Measurements from ENCODE around the gene PPM1G.
A peak's percentile ranks its signal among the peaks of the same experiment; 100 is the strongest.

The PPM1G gene

DNA sequence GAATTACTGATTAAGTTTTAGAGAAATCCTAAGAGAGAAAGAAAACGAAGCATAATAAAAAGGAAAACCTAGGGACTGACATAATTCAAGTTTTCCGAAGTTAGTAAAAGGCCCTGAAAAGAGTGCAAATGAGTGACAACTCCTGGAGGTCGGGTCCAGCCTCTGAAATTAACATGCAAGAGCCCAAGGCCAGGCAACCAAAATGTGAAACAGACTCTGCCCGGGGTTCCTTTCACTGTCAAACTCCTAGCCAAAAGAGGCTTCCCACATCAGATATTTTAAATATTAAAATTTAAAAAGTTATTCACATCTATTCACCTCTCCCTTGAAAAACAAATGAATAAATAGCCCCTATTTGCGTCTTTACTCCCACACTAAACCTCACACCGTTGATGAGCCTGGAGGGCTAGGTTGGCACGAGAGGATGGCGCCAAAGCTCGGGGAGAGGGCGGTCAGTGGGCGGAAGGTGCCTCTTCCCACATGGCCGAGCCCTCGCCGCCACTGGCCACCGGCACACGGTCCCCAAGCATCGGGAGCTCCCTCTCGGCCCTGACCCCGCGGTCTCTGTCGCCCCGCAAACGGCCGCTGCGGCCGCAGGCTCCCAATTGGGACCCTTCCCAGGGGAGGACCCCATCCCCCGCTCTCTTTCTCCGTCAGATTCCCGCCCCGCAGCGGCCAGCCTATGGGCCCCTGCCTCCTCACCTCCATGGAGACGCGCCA is 630 bp downstream of the PPM1G start:
- no peak for DNase-seq

- peak; percentile 79 for DNase-seq
Measured at GRCh38 chr2:27407798-27408491, 1.4 kb downstream of the PPM1G start.

- DNase-seq: no peak
Measured at GRCh38 chr2:27400348-27401135, 8.8 kb downstream of the PPM1G start.

GRCh38 chr2:27398962-27399361 is 10.4 kb downstream of the PPM1G start:
- DNase-seq: no peak

- DNase-seq: no peak
Measured at GRCh38 chr2:27393225-27393624, 16.2 kb downstream of the PPM1G start.

DNA sequence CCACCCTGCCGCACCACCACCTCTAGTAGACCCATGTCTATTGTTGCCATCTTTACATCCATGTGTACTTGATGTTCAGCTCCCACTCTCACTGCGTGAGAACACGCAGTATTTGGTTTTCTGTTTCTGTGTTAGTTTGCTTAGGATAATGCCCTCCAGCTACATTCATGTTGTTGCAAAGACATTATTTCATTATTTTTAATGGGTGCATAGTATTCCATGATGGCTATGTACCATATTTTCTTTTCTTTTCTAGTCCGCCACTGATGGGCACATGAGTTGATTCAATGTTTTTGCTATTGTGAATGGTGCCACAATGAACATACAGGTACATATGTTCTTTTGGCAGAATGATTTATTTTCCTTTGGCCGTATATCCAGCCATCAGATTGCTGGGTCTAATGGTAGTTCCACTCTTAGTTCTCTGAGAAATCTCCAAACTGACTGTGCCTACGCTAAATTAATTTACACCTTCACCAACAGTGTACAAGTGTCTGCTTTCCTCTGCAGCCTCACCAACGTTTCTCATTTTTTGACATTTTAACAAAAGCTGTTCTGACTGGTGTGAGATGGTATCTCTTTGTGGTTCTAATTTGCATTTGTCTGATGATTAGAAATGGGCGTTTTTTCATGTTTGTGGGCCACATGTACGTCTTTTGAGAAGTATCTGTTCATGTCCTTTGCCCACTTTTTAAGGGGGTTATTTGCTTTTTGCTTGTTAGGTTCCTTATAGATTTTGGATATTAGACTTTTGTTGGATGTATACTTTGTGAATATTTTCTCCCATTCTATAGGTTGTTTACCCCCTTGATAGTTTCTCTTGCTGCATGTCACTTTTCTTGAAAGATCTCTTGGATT is 18.3 kb downstream of the PPM1G start:
- no peak for DNase-seq

- DNase-seq: no peak
Measured at GRCh38 chr2:27381577-27382181, 27.7 kb downstream of the PPM1G start.

DNA sequence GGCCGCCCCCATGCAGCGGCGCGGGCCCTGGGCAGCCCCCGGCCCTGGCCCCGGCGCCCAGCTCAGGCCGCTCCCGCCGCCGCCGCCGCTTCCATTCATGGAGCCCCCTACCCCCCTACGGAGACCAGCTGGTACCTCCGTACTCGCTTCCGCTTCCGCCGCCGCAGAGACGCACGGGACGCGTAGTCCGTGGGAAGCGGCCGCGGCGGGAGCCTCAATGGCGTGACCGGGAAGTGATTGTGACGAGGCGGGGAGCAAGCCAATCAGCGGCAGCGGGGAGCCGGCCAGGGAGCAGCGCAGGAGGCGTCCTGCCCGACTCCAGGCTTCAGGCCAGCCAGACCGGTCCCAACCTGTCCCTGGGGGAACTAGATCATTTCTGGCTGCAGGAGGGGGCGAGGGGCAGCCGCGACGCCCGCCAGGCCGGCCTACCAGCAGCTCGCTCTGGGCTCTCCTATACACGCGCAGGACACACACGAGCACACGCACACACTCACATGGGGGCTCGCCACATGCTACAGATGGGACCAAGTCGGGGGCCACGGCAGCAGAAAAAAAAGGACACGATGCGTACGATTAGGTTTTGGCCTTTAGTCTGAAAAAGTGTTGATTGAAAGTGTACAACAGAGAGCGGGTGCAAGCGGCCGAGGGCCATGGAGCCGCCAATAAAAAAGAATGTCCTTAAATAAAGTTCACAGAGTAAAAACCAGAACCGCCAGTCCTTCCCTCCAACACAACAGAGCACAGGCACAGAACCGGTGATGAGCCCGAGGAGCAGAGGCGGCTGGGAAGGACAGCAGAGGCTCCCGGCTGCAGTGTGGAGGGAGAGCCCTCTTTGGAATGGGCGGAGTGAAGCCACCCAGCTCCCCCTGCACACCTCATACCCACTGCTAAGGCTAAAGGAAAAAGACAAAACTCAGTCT is 28.5 kb downstream of the PPM1G start, which contains the start of gene ZNF513:
TSS of gene ZNF513 (minus strand) at position 109 of the 920 bp plus-strand sequence. CDS start 208 bp downstream, outside the sequence.
- DNase-seq: peak; percentile 94

GRCh38 chr2:27379836-27380625 is 29.4 kb downstream of the PPM1G start:
- peak; percentile 29 for DNase-seq

- no peak for DNase-seq
Measured at GRCh38 chr2:27379383-27379835, 30.0 kb downstream of the PPM1G start.

DNA sequence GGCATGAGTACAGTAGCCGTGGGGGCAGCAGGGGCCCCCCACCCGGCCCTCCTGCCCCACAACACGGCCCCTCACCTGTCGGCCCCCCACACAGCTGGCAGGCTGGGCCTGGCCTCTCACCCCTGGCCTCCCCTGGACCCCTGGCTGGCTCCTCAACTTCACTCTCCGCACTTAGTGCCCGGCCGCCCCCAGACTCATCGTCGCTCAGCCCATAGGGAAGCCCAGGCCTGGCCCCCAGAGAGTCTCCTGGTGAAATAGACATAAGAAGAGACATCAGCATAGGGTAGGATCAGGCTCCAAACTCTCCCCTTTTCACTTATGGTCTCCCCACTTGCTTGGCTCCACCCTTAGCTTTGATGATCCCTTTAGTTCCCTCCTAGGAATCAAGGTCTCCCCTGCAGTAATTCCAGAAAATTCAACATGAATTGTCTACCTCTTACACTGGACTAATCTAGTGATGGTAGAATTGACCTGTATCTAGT is 30.5 kb downstream of the PPM1G start:
- no peak for DNase-seq

DNA sequence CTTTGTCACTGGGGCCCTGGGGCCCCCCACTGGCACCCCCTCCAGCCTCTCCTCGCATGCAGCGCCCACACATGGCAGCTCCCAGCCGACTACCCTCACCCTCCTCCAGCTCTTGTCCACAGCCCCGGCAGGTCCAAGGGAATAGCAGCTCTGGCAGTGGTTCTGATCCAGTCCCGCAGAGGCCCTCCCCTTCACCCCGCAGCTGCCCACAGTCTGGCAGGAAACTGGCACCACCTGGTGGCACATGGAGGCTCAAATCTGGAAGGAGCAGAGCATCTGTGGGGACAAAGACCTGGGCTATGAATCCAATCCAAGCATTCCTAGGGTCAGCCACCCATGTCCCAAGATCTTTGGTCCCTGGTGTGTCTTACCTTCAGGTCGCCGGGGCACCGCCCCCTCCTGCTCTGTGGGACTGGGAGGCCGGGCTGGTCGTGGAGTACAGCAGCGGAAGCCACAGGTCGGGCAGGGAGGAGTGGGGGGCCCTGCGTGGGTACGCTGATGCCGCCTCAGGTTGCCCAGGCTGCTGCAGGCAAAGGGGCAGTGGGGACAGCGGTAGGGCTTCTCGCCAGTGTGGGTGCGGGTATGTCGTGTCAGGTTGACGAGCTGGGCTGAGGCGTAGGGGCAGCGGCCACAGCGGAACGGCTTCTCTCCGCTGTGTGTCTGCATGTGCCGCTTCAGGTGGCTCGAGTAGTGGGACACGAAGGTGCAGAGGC is 31.1 kb downstream of the PPM1G start:
- DNase-seq: no peak

DNA sequence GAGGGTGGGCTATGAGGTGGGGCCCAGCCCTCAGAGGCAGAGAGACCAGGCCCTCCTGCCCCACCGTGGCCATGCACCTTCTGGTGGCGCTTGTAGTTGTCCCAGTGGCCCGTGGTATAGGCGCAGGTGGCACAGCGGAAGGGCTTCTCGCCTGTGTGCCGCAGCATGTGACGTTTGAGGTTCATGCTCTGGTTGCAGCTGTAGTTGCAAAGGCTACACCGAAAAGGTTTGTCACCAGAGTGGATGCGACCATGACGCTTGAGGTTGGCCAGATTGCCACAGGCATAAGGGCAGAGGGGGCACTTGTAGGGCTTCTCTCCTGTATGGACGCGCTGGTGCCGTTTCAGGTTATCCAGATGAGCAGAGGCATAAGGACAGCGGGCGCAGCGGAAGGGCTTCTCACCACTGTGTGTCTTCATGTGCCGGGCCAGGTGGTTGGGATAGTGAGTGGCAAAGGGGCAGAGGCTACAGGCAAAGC is 31.7 kb downstream of the PPM1G start:
- no peak for DNase-seq

DNA sequence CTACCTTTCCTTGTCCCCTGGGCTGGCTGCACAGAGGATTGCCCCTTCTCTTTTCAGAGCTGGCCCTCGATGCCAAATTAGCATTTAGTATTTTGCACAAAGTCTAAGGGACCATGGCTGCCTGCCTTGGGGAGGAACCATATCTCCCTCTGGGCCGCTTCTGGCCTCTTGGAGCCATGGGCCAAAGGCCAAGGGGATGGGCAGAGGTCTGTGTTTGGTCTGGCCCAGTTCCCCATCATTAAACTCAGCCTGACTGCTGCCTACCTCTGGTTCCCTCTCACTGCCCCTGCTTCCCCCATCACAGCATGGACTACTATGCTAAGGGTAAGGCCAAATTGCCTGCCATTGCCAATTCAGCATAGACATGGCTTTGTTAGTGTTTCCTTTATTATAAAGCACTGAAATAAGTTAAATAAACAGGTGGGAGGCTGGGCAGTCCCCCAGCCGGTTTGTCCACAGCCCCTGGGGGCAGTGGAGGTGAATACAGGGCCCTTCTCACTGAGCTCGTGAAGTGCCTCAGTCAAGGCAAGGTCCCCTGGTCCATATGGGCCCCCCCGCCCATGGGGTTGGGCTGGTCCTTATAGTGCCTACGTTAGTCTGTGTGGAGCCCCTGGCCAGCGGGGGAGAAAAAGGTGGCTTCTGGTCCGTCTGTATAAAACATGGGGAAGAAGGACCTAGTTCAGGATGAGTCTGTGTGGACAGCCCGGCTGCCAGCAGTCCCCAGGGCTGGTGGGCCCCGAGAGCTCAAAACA is 32.3 kb downstream of the PPM1G start:
- DNase-seq: no peak

DNA sequence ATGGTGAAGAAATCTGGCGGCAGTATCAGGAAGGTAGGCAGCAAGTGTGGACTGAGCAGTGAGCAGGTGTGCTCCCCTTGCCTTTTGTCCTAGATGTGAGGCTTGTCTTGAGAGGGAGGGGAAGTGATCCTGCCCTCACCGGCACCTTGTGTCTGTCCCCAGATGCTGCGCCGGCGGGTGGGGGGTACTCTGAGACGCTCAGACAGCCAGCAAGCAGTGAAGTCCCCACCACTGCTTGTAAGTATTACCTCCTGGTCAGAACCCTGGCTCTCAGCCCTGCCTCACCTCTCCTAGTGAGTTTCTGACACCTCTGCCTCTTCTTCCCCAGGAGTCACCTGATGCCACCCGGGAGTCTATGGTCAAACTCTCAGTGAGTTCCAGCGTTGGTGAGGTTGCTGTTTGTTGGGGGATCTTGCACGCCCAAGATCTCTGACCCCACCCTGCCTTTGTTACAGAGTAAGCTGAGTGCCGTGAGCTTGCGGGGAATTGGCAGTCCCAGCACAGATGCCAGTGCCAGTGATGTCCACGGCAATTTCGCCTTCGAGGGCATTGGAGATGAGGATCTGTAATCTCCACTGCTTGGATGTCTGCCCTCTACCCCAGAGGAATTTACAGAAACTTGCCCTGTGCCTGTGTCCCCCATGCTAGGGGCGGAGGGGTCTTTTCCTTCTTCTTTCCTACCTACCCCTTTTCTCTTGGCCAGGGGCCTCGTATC is 33.1 kb downstream of the PPM1G start:
- no peak for DNase-seq

GRCh38 chr2:27375513-27376099 is 33.8 kb downstream of the PPM1G start:
- no peak for DNase-seq

- no peak for DNase-seq
Measured at GRCh38 chr2:27373567-27373966, 35.8 kb downstream of the PPM1G start.
